GM18951 (cell line): ENCODE results near the gene RAB11FIP3.
"Not testable (repeated sequence)": the region's sequence is repeated elsewhere in the genome, so short reads cannot be mapped to it uniquely, and the experiment has no call there.

Experiments
- POLR2A ChIP-seq: IDR thresholded peaks from 4 replicates; pipeline ENCODE4 v1.6.1; 2011; ENCODE audit warnings: mild to moderate bottlenecking; ENCODE audit not compliant: insufficient read length, insufficient read depth; ENCODE audit errors: extremely low read depth
- in situ Hi-C: fragments of 300-500 bp; cut with MboI; formaldehyde crosslinking; loops from one replicate; pipeline ENCODE4 v1.12.0; 2022; ENCODE audit warnings: low sequenced_read_pairs, mixed read lengths, inconsistent platforms; ENCODE audit not compliant: unreplicated experiment

The RAB11FIP3 gene

GRCh38 chr16:473046-474043 is 47.9 kb downstream of the RAB11FIP3 start:
- in situ Hi-C loops = no loop called here
- no peak for TF ChIP-seq POLR2A

- TF ChIP-seq POLR2A = no peak
- in situ Hi-C loops = no loop called here
Observed at GRCh38 chr16:474420-475122, 49.1 kb downstream of the RAB11FIP3 start.

- no peak for TF ChIP-seq POLR2A
- in situ Hi-C loops = no loop called here
Observed at GRCh38 chr16:476039-476438, 50.6 kb downstream of the RAB11FIP3 start.

- in situ Hi-C loops = no loop called here
- no peak for TF ChIP-seq POLR2A
Observed at GRCh38 chr16:477301-478157, 52.1 kb downstream of the RAB11FIP3 start.

- in situ Hi-C loops = not testable (repeated sequence)
Observed at GRCh38 chr16:478287-478686, 52.8 kb downstream of the RAB11FIP3 start.

GRCh38 chr16:482468-483185 is 57.2 kb downstream of the RAB11FIP3 start:
- no peak for TF ChIP-seq POLR2A
- in situ Hi-C loops = no loop called here

GRCh38 chr16:483341-484075 is 58.1 kb downstream of the RAB11FIP3 start:
- in situ Hi-C loops = no loop called here
- TF ChIP-seq POLR2A = no peak

GRCh38 chr16:489606-490005 is 64.2 kb downstream of the RAB11FIP3 start:
- in situ Hi-C loops = no loop called here

GRCh38 chr16:490768-491167 is 65.3 kb downstream of the RAB11FIP3 start:
- no peak for TF ChIP-seq POLR2A
- in situ Hi-C loops = no loop called here

More at GRCh38 chr16:489606-490005, 64.2 kb downstream of the RAB11FIP3 start:
- no peak for TF ChIP-seq POLR2A

- no peak for TF ChIP-seq POLR2A
- in situ Hi-C loops = no loop called here
Observed at GRCh38 chr16:491220-491919, 65.9 kb downstream of the RAB11FIP3 start.

GRCh38 chr16:492211-492875 is 66.9 kb downstream of the RAB11FIP3 start:
- TF ChIP-seq POLR2A = no peak
- in situ Hi-C loops = no loop called here

GRCh38 chr16:494676-495075 is 69.2 kb downstream of the RAB11FIP3 start:
- in situ Hi-C loops = not testable (repeated sequence)
